NCI-H446 treated with DMSO at 0.1 percent for 48 hours (cell line): ENCODE measurements around the gene CCDC54.
A peak's percentile ranks its signal among the peaks of the same experiment; 100 is the strongest.
"Not testable (repeated sequence)": the region's sequence is repeated elsewhere in the genome, so short reads cannot be mapped to it uniquely, and the experiment has no call there.

Experiments used
- DNase-seq: peaks from one replicate; lab custom pipeline; 2025; lab: John Stamatoyannopoulos, UW

CCDC54 gene

GRCh38 chr3:107377151-107377550 lies at the start of gene CCDC54:
Gene CCDC54 (plus strand): TSS chr3:107377439. CDS start chr3:107377588, 149 bp downstream.
- DNase-seq: no peak

GRCh38 chr3:107328069-107328468 lies 49.2 kb upstream of the CCDC54 start:
- no peak for DNase-seq

GRCh38 chr3:107329088-107329487 lies 48.2 kb upstream of the CCDC54 start:
- DNase-seq: no peak

GRCh38 chr3:107339690-107340089 lies 37.5 kb upstream of the CCDC54 start:
- DNase-seq: not testable (repeated sequence)

GRCh38 chr3:107344722-107345121 lies 32.5 kb upstream of the CCDC54 start:
- DNase-seq: no peak

GRCh38 chr3:107345822-107346405 lies 31.3 kb upstream of the CCDC54 start:
- no peak for DNase-seq

- DNase-seq: no peak
Measured at GRCh38 chr3:107346564-107346963, 30.7 kb upstream of the CCDC54 start.

GRCh38 chr3:107347751-107348150 lies 29.5 kb upstream of the CCDC54 start:
- DNase-seq: no peak

GRCh38 chr3:107356706-107357105 lies 20.5 kb upstream of the CCDC54 start:
- DNase-seq: no peak

- no peak for DNase-seq
Measured at GRCh38 chr3:107361633-107362032, 15.6 kb upstream of the CCDC54 start.

GRCh38 chr3:107365051-107365450 lies 12.2 kb upstream of the CCDC54 start:
- DNase-seq: no peak

- no peak for DNase-seq
Measured at GRCh38 chr3:107366766-107367165, 10.5 kb upstream of the CCDC54 start.

- no peak for DNase-seq
Measured at GRCh38 chr3:107367353-107367752, 9.9 kb upstream of the CCDC54 start.

GRCh38 chr3:107368654-107369398 lies 8.4 kb upstream of the CCDC54 start:
- no peak for DNase-seq

- no peak for DNase-seq
Measured at GRCh38 chr3:107369791-107370190, 7.4 kb upstream of the CCDC54 start.

- DNase-seq: no peak
Measured at GRCh38 chr3:107370907-107371306, 6.3 kb upstream of the CCDC54 start.

- no peak for DNase-seq
Measured at GRCh38 chr3:107372506-107372905, 4.7 kb upstream of the CCDC54 start.

GRCh38 chr3:107373896-107374295 lies 3.3 kb upstream of the CCDC54 start:
- DNase-seq: no peak

- DNase-seq: no peak
Measured at GRCh38 chr3:107375682-107376081, 1.6 kb upstream of the CCDC54 start.

GRCh38 chr3:107382631-107383030 lies 5.4 kb downstream of the CCDC54 start:
- peak; percentile 82 for DNase-seq

- DNase-seq: no peak
Measured at GRCh38 chr3:107384428-107384827, 7.2 kb downstream of the CCDC54 start.

- no peak for DNase-seq
Measured at GRCh38 chr3:107384907-107385306, 7.7 kb downstream of the CCDC54 start.

GRCh38 chr3:107387555-107387954 lies 10.3 kb downstream of the CCDC54 start:
- DNase-seq: no peak
